Measurements from ENCODE around the gene FBRS.

Gene FBRS

DNA sequence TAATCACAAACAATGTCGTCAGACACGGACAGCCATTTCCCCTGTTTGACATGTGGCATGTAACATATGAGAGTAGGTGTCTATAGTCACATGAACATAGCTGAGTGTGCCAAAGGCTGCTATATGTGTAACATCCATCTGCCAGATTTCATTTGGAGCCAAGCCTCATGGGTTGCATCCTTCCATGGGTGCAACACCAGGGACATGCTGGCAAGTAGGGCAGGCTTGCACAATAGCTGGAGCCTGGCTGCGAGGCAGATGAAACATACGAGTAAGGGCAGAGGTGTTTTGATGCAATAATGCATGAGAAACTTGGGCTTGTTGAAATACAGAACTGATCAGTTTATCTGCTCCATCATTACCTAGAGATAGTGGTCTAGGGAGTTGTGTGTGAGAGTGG is 39.0 kb upstream of the FBRS start:
- H3K79me1 ChIP-seq (ENCODE audit: low read length), result no peaks in the 10 kb centered on the region
- H2BK120ac ChIP-seq (ENCODE audit: low read depth, low read length), result no peak overlapping the region
- H3K4me1 ChIP-seq (ENCODE audit: control insufficient read depth, low read depth, low read length), result no peaks in the 10 kb centered on the region
- no peaks in the 10 kb centered on the region for H3K79me2 ChIP-seq (ENCODE audit: control insufficient read depth, insufficient read depth, low read length)
- no peak overlapping the region for H3K27ac ChIP-seq (ENCODE audit: low read depth, low read length)
- no CpG with 5 or more reads among the region's 4 CpGs for WGBS (ENCODE audit: extremely low coverage, insufficient coverage, low lambda C conversion rate)
- DNase-seq, result no peak
- H2AK5ac ChIP-seq (ENCODE audit: low read length), result no peak overlapping the region
- no peak overlapping the region for H3K4me2 ChIP-seq (ENCODE audit: low read length)
- H2BK5ac ChIP-seq (ENCODE audit: low read length), result no peak overlapping the region
- H3K4me3 ChIP-seq (ENCODE audit: low read length), result no peak overlapping the region
- no peak overlapping the region for H3K56ac ChIP-seq (ENCODE audit: low read length)
- H3K9ac ChIP-seq (ENCODE audit: low read length), result no peak overlapping the region
- no peak overlapping the region for H3K4ac ChIP-seq (ENCODE audit: low read depth, low read length)
- no peak overlapping the region for H3K18ac ChIP-seq (ENCODE audit: low read length)
- no peak overlapping the region for H4K5ac ChIP-seq (ENCODE audit: low read length)
- H3K23ac ChIP-seq (ENCODE audit: low read length), result no peak overlapping the region
- H3K36me3 ChIP-seq (ENCODE audit: control insufficient read depth, insufficient read depth, low read length), result no peaks in the 10 kb centered on the region
- H4K8ac ChIP-seq (ENCODE audit: low read depth, low read length), result no peak overlapping the region
- no peak overlapping the region for H2BK15ac ChIP-seq (replicated peaks; ENCODE audit: low read depth)
- H3K27me3 ChIP-seq (ENCODE audit: insufficient read depth, low read length, poor library complexity), result no peaks in the 10 kb centered on the region

DNA sequence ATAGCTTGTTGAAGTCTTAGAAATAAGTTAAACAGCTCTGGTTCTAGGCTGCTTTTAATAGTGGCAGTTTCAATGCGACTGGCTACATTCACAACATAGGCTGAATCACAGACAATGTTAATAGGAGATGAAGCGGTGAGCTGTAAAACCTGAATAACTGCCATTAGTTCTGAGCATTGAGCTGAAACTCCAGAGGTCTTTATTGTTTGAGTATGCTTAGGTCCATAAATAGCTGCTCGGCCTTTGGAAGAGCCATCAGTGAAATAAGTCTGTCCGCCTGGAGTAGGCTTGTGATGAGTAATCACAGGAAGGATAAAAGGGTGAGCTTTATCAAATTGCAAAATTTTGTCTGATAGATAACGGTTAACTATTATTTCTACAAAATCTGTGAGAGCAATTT is 38.6 kb upstream of the FBRS start:
- Histone ChIP-seq H4K5ac (ENCODE audit: low read length) (no peak overlapping the region), H2BK5ac (ENCODE audit: low read length) (no peak overlapping the region), H3K4me3 (ENCODE audit: low read length) (no peak overlapping the region), H3K18ac (ENCODE audit: low read length) (no peak overlapping the region), H4K8ac (ENCODE audit: low read depth, low read length) (no peak overlapping the region), H3K4ac (ENCODE audit: low read depth, low read length) (no peak overlapping the region), H3K4me1 (ENCODE audit: control insufficient read depth, low read depth, low read length) (no peaks in the 10 kb centered on the region), H2BK15ac (replicated peaks; ENCODE audit: low read depth) (no peak overlapping the region), H3K23ac (ENCODE audit: low read length) (no peak overlapping the region), H3K27ac (ENCODE audit: low read depth, low read length) (no peak overlapping the region), H2AK5ac (ENCODE audit: low read length) (no peak overlapping the region), H3K27me3 (ENCODE audit: insufficient read depth, low read length, poor library complexity) (no peaks in the 10 kb centered on the region), H3K79me2 (ENCODE audit: control insufficient read depth, insufficient read depth, low read length) (no peaks in the 10 kb centered on the region), H3K79me1 (ENCODE audit: low read length) (no peaks in the 10 kb centered on the region), H3K56ac (ENCODE audit: low read length) (no peak overlapping the region), H2BK120ac (ENCODE audit: low read depth, low read length) (no peak overlapping the region), H3K9ac (ENCODE audit: low read length) (no peak overlapping the region), H3K4me2 (ENCODE audit: low read length) (no peak overlapping the region), H3K36me3 (ENCODE audit: control insufficient read depth, insufficient read depth, low read length) (no peaks in the 10 kb centered on the region)
- no peak for DNase-seq
- WGBS (ENCODE audit: extremely low coverage, insufficient coverage, low lambda C conversion rate), result no CpG with 5 or more reads among the region's 5 CpGs

DNA sequence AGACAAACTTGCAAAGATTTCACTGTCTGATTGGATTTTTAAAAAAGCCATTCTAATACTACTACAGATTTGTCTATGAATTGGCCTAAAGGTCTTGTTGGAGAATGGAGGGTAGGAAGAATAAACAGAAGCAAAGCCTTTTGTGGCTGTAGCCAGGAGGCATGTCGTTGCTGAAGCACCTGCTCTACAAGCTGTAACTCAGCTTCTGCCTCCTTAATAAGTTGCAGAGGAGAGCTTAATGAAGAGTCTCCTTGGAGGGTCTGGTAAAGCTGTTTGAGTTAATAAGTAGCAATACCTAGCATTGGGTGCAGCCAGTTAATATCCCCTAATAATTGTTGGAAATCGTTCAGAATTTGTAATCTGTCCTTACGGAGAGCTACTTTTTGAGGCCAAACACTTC is 38.1 kb upstream of the FBRS start:
- no peak overlapping the region for H3K27ac ChIP-seq (ENCODE audit: low read depth, low read length)
- no peak overlapping the region for H3K4me2 ChIP-seq (ENCODE audit: low read length)
- H3K18ac ChIP-seq (ENCODE audit: low read length), result no peak overlapping the region
- no peaks in the 10 kb centered on the region for H3K36me3 ChIP-seq (ENCODE audit: control insufficient read depth, insufficient read depth, low read length)
- no peak overlapping the region for H2BK5ac ChIP-seq (ENCODE audit: low read length)
- no peaks in the 10 kb centered on the region for H3K79me2 ChIP-seq (ENCODE audit: control insufficient read depth, insufficient read depth, low read length)
- WGBS (ENCODE audit: extremely low coverage, insufficient coverage, low lambda C conversion rate), result no CpG with 5 or more reads among the region's 3 CpGs
- H3K9ac ChIP-seq (ENCODE audit: low read length), result no peak overlapping the region
- H3K79me1 ChIP-seq (ENCODE audit: low read length), result no peaks in the 10 kb centered on the region
- no peak overlapping the region for H3K4me3 ChIP-seq (ENCODE audit: low read length)
- no peak overlapping the region for H2BK15ac ChIP-seq (replicated peaks; ENCODE audit: low read depth)
- H3K4ac ChIP-seq (ENCODE audit: low read depth, low read length), result no peak overlapping the region
- no peak overlapping the region for H3K56ac ChIP-seq (ENCODE audit: low read length)
- no peak overlapping the region for H4K5ac ChIP-seq (ENCODE audit: low read length)
- H3K4me1 ChIP-seq (ENCODE audit: control insufficient read depth, low read depth, low read length), result no peaks in the 10 kb centered on the region
- H4K8ac ChIP-seq (ENCODE audit: low read depth, low read length), result no peak overlapping the region
- no peak overlapping the region for H3K23ac ChIP-seq (ENCODE audit: low read length)
- no peaks in the 10 kb centered on the region for H3K27me3 ChIP-seq (ENCODE audit: insufficient read depth, low read length, poor library complexity)
- H2BK120ac ChIP-seq (ENCODE audit: low read depth, low read length), result no peak overlapping the region
- DNase-seq, result no peak
- H2AK5ac ChIP-seq (ENCODE audit: low read length), result no peak overlapping the region

DNA sequence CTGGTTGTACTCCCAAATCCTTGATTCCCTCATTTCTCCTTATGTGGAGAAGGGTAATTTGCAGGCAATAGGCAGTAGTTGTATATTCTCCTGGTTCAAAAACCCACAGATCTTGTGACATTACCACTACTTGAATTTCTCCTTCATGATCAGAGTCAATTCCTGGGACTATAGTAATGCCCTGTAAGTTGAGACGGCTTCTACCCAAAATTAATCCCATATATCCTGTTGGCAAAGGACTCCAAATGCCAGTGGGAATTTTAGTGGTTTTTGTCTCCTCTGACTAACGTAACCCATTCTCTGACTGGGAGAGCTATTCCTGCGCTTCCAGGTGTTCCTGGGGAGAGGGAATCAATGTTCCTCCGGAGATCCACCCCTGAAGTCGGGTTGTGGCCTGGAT is 36.5 kb upstream of the FBRS start:
- DNase-seq, result no peak
- WGBS (ENCODE audit: extremely low coverage, insufficient coverage, low lambda C conversion rate), result no CpG with 5 or more reads among the region's 5 CpGs
- no peak overlapping the region for H2BK15ac ChIP-seq (replicated peaks; ENCODE audit: low read depth)

DNA sequence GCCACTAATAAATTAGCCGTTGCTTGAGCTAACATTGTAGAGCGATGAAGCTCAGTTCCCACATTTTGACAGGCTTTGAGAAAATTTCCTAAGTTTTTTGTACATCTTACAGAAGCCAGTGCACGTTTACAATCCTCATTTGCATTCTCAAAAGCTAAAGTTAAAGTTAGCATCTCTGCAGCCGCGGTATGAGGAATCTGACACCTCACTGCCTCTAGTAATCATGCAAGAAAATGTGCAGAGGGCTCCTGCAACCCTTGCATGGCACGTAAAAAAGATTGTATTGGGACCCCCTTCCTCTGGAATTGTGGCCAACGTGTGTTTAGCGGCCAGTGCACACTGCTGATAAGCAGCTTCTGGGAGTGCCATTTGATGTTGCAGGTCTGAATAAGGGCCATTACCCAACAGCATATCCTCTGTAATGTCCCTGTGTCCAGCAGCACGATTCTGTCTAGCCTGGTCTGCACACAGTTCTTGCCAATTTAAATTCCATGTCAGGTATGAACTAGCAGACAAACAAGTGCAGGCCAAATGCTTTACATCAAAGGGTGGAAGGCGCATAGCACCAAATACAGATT is 35.7 kb upstream of the FBRS start:
- no peaks in the 10 kb centered on the region for H3K79me2 ChIP-seq (ENCODE audit: control insufficient read depth, insufficient read depth, low read length)
- no CpG with 5 or more reads among the region's 10 CpGs for WGBS (ENCODE audit: extremely low coverage, insufficient coverage, low lambda C conversion rate)
- H2BK5ac ChIP-seq (ENCODE audit: low read length), result no peak overlapping the region
- H3K4me1 ChIP-seq (ENCODE audit: control insufficient read depth, low read depth, low read length), result no peaks in the 10 kb centered on the region
- no peak overlapping the region for H2BK15ac ChIP-seq (replicated peaks; ENCODE audit: low read depth)
- no peak overlapping the region for H3K9ac ChIP-seq (ENCODE audit: low read length)
- no peak overlapping the region for H3K4ac ChIP-seq (ENCODE audit: low read depth, low read length)
- no peak overlapping the region for H2BK120ac ChIP-seq (ENCODE audit: low read depth, low read length)
- no peak overlapping the region for H3K23ac ChIP-seq (ENCODE audit: low read length)
- no peak overlapping the region for H4K5ac ChIP-seq (ENCODE audit: low read length)
- H3K56ac ChIP-seq (ENCODE audit: low read length), result no peak overlapping the region
- H3K4me2 ChIP-seq (ENCODE audit: low read length), result no peak overlapping the region
- H3K18ac ChIP-seq (ENCODE audit: low read length), result no peak overlapping the region
- no peak overlapping the region for H3K4me3 ChIP-seq (ENCODE audit: low read length)
- DNase-seq, result no peak
- no peak overlapping the region for H3K27ac ChIP-seq (ENCODE audit: low read depth, low read length)
- H2AK5ac ChIP-seq (ENCODE audit: low read length), result no peak overlapping the region
- no peaks in the 10 kb centered on the region for H3K27me3 ChIP-seq (ENCODE audit: insufficient read depth, low read length, poor library complexity)
- H3K36me3 ChIP-seq (ENCODE audit: control insufficient read depth, insufficient read depth, low read length), result no peaks in the 10 kb centered on the region
- no peaks in the 10 kb centered on the region for H3K79me1 ChIP-seq (ENCODE audit: low read length)
- H4K8ac ChIP-seq (ENCODE audit: low read depth, low read length), result no peak overlapping the region

More for the DNA sequence above, 36.5 kb upstream of the FBRS start:
- H3K27me3 ChIP-seq (ENCODE audit: insufficient read depth, low read length, poor library complexity), result no peaks in the 10 kb centered on the region
- H4K5ac ChIP-seq (ENCODE audit: low read length), result no peak overlapping the region
- no peak overlapping the region for H2AK5ac ChIP-seq (ENCODE audit: low read length)
- no peak overlapping the region for H2BK120ac ChIP-seq (ENCODE audit: low read depth, low read length)
- H3K4me2 ChIP-seq (ENCODE audit: low read length), result no peak overlapping the region
- H3K4me3 ChIP-seq (ENCODE audit: low read length), result no peak overlapping the region
- no peak overlapping the region for H4K8ac ChIP-seq (ENCODE audit: low read depth, low read length)
- no peak overlapping the region for H3K4ac ChIP-seq (ENCODE audit: low read depth, low read length)
- H2BK5ac ChIP-seq (ENCODE audit: low read length), result no peak overlapping the region
- no peaks in the 10 kb centered on the region for H3K4me1 ChIP-seq (ENCODE audit: control insufficient read depth, low read depth, low read length)
- no peak overlapping the region for H3K23ac ChIP-seq (ENCODE audit: low read length)
- no peak overlapping the region for H3K56ac ChIP-seq (ENCODE audit: low read length)
- H3K79me1 ChIP-seq (ENCODE audit: low read length), result no peaks in the 10 kb centered on the region
- H3K79me2 ChIP-seq (ENCODE audit: control insufficient read depth, insufficient read depth, low read length), result no peaks in the 10 kb centered on the region
- no peak overlapping the region for H3K27ac ChIP-seq (ENCODE audit: low read depth, low read length)
- no peak overlapping the region for H3K9ac ChIP-seq (ENCODE audit: low read length)
- no peaks in the 10 kb centered on the region for H3K36me3 ChIP-seq (ENCODE audit: control insufficient read depth, insufficient read depth, low read length)
- H3K18ac ChIP-seq (ENCODE audit: low read length), result no peak overlapping the region

DNA sequence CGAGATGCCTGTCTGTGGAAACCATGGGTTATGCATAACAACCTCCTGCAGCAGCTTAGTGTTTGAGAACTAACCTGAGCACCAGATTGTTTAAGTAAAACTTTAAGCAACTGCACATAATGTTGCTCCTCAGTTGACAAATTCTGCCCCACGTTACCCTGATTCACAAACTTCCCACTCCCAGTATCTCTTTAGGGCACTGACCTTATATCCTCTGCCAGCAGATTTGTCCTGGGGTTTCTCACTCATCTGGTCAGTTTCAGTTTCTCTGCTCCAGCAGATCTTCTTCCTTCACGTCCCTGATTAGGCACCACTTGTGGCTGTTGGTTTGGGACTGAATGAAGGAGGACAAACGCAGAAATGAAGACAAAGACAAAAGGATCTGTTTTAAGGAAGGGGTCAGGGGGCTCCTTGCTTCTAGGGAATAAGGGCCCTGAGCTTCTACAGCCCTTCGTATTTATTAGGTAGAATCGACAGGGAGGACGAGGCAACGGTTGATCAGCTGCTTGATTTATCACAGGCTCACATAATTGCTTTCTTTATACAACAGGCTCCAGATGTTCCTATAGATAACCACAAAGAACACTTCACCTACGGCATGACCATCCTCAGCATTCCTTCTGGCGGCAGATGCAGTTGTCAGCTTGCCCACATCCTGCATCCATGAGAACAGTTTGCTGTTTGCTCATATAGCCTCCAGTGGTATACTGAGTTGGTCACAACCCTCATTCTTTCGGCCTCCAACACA is 34.5 kb upstream of the FBRS start:
- Histone ChIP-seq H3K4ac (ENCODE audit: low read depth, low read length) (no peak overlapping the region), H3K4me1 (ENCODE audit: control insufficient read depth, low read depth, low read length) (no peaks in the 10 kb centered on the region), H3K36me3 (ENCODE audit: control insufficient read depth, insufficient read depth, low read length) (no peaks in the 10 kb centered on the region), H2BK120ac (ENCODE audit: low read depth, low read length) (no peak overlapping the region), H3K4me2 (ENCODE audit: low read length) (no peak overlapping the region), H3K18ac (ENCODE audit: low read length) (no peak overlapping the region), H2BK15ac (replicated peaks; ENCODE audit: low read depth) (no peak overlapping the region), H3K23ac (ENCODE audit: low read length) (no peak overlapping the region), H4K8ac (ENCODE audit: low read depth, low read length) (no peak overlapping the region), H2BK5ac (ENCODE audit: low read length) (no peak overlapping the region), H3K9ac (ENCODE audit: low read length) (no peak overlapping the region), H3K79me1 (ENCODE audit: low read length) (no peaks in the 10 kb centered on the region), H4K5ac (ENCODE audit: low read length) (no peak overlapping the region), H3K79me2 (ENCODE audit: control insufficient read depth, insufficient read depth, low read length) (no peaks in the 10 kb centered on the region), H2AK5ac (ENCODE audit: low read length) (no peak overlapping the region), H3K27me3 (ENCODE audit: insufficient read depth, low read length, poor library complexity) (no peaks in the 10 kb centered on the region), H3K27ac (ENCODE audit: low read depth, low read length) (no peak overlapping the region), H3K4me3 (ENCODE audit: low read length) (no peak overlapping the region), H3K56ac (ENCODE audit: low read length) (no peak overlapping the region)
- no peak for DNase-seq
- WGBS (ENCODE audit: extremely low coverage, insufficient coverage, low lambda C conversion rate), result no CpG with 5 or more reads among the region's 11 CpGs

Data from mesendoderm (in vitro differentiated cells).